HG03159 (cell line): ENCODE measurements around the gene DPY19L3.
"Not testable (repeated sequence)": the region's sequence is repeated elsewhere in the genome, so short reads cannot be mapped to it uniquely, and the experiment has no call there.

Experiments
- ATAC-seq: cut with Tn5 transposase; IDR thresholded peaks from one replicate; pipeline ENCODE4 v1.9.1; 2021; ENCODE audit warnings: mild to moderate bottlenecking, moderate library complexity; ENCODE audit not compliant: unreplicated experiment

Gene DPY19L3

DNA sequence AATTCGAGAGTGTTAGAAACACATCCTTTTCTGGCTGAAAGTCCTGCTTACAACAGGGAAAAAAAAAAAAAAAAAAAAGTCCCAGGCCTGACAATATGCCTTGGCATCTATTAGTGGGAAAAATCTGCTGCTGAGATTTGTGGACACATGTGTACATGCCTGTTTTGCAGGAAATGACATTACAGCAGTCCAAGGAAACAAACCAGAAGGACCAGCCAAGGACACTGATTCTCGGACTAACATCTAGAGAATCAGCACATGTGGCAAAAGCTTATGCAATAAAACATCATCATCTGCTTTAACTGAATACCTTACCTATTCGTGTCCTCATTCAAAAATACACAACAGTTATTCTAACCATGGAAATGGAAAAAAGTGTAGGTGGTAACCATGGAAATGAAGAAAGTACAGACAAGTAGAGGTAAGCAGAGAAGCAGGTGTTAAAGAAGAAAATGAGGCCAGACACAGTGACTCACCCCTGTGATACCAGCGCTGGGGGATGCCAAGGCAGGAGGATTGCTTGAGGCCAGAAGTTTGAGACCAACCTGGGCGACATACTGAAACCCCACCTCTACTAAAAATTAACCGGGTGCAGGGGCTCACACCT is 9.4 kb upstream of the DPY19L3 start:
- no peak for ATAC-seq

DNA sequence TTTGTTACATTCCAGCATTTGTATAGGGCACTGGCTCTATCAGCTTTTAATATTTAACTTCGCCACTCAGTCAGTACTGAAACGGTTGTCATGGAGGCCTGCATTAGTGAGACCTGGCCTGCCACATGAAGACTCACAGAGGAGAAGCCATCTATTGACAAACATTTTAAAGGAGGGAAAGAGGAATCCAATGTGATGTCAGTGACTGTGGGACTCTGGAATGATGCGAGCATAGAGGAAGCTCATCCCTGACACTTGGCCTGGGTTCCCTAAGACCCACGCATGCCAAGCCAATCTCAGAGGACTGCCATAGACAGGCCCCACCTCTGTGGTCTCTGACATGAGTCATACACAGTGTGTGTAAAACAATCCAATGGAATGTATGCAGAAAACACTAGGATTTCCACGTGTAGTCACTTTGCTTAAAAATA is 7.9 kb upstream of the DPY19L3 start:
- no peak for ATAC-seq

- no peak for ATAC-seq
Measured at GRCh38 chr19:32401992-32402391, 3.6 kb upstream of the DPY19L3 start.

DNA sequence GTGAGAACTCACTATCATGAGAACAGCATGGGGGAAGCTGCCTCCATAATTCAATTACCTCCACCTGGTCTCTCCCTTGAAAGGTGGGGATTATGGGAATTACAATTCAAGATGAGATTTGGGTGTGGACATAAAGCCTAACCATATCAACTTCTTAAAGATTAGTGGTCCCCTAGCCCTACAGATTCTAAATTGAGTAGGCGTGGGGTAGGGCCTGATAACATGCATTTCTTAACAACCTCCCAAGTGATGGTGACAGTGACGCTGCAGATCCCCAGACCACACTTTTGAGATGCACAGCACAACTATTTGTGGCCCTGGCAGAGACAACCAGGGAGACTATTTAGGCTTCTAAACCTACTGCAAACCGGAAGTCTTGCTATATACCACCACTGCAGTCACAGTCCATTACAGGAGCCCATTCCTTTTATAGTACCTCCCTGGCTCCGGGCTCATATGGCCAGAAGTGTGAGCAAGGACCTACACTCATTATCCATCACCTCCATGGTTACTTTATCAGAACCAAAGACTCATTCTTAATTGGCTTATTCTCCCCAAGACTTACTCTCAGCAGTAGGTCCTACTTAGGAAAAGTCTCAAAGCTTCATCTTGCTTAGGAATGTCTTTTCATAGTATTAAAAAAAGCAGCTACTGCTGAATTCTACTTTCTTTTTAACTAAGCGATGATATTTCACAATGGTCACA is 2.1 kb upstream of the DPY19L3 start:
- no peak for ATAC-seq

DNA sequence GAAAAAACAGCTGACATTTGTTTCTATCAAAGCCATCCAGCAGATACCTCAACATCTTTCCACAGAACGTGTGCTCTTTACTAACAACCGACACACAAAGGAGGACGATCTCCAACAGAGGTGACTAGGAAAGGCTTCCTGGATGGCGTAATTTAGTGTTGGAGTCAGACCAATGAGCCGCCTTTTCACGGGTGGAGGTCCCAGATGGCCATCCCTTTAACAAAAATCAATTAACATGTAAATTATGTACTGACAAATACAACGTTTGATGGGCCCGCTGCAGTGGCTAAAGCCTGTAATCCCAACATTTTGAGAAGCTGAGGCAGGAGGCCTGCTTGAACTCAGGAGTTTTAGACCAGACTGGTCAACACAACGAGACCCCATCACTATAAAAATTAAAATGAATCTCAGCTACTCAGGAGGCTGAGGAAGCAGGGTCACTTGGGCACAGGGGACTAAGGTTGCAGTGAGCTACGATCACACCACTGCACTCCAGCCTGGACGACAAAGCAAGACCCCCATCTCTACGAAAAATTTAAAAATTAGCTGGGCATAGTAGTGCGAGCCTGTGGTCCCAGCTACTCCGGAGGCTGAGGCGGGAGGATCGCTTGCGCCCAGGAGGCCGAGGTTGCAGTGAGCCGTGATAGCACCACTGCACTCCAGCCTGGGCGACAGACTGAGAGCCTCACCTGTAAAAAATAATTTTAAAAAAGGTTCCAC is 1.2 kb upstream of the DPY19L3 start:
- no peak for ATAC-seq

GRCh38 chr19:32404933-32405430 is 588 bp upstream of the DPY19L3 start:
- ATAC-seq = no peak

DNA sequence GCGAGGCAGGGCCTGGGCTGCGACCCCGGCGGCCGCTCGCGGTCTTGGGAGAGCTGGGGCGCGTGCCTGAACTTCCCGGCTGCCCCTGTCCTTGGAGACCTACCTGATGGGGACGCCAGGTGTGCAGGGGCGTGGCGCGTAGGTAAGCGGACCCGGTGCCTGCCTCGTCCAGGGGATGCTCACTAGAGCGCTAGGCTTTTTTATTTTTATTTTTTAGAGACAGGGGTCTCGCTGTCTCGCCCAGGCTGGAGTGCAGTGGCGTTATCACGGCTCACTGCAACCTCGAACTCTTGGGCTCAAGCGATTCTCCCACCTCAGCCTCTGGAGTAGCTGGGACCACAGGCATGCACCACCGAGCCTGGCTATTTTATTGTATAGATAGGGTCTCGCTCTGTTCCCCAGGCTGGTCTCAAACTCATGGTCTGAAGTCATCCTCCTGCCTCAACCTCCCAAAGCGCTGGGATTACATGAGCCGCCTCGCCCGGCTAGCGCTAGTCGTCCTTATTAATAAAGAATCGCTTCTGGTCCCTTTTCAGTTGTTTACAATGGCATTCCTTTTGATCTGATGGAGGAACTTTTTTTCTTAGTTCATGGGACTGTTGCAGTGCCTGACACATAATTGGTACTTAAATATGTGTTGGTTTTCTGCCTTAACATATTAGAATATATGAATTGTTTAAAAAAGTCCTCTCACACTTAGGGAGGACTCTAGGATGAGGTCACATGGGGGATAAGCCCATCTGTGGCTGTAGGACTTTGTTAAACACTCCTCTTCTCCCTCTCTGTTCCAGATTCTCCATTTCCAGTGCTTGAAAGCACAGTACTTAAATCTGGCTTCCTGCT is 812 bp downstream of the DPY19L3 start:
- ATAC-seq = no peak

- no peak for ATAC-seq
Measured at GRCh38 chr19:32407004-32407992, 1.7 kb downstream of the DPY19L3 start.

DNA sequence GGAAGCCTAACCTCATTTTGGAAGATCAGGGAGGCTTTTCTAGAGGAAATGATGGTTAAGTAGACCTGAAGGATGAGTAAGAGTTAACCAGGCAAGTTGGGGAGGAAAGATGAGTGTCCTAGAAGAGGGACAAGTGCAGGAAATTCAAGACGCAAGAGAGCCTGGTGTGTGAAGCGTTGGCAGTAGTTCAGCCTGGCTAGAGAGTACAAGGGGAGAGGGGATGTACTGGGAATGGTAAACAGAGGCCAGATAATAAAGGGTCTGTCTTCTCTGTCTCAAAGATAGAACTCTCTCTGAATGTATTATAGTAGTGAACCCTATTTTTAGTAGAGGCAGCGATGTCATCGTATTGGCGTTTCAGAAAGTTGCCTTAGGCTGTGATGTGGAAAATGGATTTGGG is 9.7 kb downstream of the DPY19L3 start:
- no peak for ATAC-seq

DNA sequence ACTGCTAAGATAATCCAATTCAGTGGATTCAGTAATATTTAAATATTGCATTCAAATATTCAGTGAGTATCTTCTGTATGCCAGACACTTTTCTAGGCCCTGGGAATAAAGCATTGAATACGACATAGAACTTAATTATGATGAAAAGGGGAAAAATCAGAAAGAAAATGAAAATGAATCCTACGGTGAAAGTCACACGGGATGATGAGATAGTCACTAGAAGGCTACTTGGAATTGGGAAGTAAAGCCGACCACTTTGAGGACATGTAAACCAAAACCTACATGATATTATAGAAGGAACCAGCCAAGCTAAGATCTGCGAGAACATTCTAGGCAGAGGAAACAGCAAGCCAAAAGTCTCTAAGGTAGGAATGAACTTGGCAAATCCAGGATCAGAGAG is 10.1 kb downstream of the DPY19L3 start:
- no peak for ATAC-seq

- no peak for ATAC-seq
Measured at GRCh38 chr19:32416749-32417456, 11.3 kb downstream of the DPY19L3 start.

DNA sequence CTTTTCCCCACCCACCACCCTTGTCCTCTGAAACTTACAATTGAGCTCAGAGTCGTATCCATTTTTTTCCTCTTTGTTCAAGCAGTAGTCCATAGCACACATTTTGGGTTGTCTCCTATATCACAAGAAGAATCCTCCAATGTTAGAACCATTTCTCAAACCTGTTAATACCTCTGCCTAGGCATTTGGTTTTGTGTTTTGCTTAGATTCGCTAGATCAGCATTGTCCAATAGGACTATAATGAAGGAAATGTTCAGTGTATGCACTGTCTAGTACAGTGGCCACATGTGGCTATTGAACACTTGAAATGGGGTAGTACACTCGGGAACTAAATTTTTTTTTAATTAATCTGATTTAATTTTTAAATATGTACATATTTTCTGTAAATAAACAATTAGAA is 12.6 kb downstream of the DPY19L3 start:
- no peak for ATAC-seq

GRCh38 chr19:32421589-32422361 is 16.2 kb downstream of the DPY19L3 start:
- ATAC-seq = no peak

DNA sequence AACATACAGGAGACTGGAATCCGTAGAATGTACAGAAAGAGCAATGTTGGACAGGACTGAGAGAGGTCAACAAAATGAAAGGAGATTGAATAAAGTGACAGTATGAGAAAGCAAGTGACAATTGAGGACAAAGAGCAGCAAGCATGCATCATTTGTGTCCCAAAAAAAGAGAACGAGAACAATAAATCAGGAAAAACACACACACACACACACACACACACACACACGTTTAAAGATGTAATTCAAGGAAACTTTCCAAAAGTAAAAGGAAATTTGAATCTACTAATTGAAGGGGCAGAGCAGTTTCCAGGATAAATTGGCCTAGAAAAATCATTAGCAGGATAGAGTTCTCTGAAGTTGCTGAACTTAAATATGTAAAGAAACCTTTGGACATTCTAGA is 16.9 kb downstream of the DPY19L3 start:
- ATAC-seq = no peak

DNA sequence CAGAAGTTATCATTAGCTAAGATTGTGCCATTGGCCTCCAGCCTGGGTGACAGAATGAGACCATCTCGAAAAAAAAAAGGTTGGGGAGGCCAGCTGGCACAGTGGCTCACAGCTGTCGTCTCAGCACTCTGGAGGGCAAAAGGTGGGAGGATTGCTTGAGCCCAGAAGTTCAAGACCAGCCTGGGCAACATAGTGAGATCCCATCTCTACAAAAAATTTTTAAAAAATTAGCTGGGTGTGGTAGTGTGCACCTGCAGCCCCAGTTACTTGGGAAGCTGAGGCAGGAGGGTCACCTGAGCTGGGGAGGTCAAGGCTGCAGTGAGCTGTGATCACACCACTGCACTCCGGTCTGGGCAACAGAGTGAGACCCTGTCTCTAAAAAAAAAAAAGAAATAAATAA is 18.4 kb downstream of the DPY19L3 start:
- ATAC-seq = not testable (repeated sequence)

DNA sequence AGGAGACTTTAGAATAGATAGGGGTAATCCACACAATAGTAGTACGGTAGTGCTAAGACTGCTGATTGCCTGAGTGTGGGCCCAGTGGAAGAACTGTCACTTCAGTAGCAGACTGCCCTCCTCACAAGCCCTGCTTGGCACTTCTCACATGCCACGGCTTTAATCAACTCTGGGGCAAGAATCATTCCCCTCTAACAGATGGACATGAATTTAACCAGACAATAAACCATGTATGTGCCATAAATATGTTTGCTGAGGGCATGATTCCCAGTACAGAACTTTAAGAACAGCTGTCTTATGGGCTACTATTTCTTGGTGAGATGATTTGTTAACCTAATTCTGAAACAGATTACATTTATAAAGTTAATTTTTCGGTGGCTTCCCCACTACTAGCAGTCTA is 22.0 kb downstream of the DPY19L3 start:
- no peak for ATAC-seq

DNA sequence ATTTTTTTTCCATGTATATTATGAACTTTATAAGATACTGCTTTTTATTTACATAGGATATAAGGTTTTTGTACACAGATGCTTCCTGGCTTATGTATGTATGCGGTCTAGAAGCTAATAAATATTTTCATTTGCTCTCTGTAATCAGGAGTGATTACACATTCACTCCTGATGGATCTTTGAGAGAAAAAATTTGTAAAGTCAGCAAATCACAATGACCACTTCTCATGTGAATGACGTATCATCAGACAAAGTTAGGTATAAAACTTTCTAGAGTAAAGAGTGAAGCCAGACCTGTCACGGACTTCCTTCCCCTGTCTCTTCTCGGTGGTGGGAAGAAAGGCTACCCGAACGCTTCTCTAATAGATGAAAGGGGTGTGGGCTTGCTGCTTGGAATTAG is 31.1 kb downstream of the DPY19L3 start:
- no peak for ATAC-seq

DNA sequence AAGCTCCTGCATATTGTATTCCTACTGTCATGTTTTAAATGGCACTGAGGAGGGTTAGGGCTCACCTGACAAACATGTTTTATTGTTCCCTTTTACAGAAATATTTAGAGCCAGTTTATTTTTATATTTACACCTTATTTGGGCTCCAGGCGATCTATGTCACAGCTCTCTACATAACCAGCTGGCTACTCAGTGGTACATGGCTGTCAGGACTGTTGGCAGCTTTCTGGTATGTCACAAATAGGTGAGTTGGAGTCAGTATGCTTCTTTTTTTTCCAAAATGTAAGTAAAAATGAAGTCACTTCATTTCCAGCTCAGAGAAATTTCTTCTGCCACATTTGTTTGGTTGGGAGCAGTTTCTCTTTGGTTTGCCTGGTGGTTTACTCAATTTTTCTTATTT is 31.5 kb downstream of the DPY19L3 start:
- ATAC-seq = no peak

DNA sequence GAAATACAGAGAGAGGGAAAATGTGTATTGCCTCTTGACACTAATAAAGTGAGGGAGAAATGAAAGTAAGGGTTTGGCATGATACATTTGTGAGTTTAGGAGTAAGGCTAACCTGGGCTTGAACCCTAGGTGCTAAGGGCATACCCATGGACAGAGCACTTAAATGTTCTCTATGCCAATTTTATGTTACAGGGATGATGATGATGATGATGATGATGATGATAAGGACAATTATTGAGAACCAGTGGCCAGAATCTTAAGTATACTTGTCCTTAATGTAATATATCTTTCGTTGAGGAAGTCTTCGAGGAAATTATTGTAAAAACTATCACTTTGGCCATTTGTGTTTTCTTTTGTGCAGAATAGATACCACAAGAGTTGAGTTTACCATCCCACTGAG is 33.2 kb downstream of the DPY19L3 start:
- no peak for ATAC-seq
